IMR-90 (cell line): Measurements from ENCODE around the gene PARP3.

ENCODE experiments used
- CEBPB ChIP-seq: IDR thresholded peaks from 2 replicates; pipeline ENCODE4 v1.6.1; 2012; ENCODE audit warnings: low read depth, low read length, improper control_type of control experiment
- CHD1 ChIP-seq: IDR thresholded peaks from 2 replicates; pipeline ENCODE4 v1.6.1; 2012; ENCODE audit warnings: low read depth, low read length, improper control_type of control experiment
- FOS ChIP-seq: fragments of 150-350 bp; IDR thresholded peaks from 2 replicates; pipeline ENCODE4 v1.6.1; 2016; ENCODE audit warnings: low read depth, low read length
- MXI1 ChIP-seq: IDR thresholded peaks from 2 replicates; pipeline ENCODE4 v1.6.1; 2012; ENCODE audit warnings: low read depth, mild to moderate bottlenecking, low read length, moderate library complexity, borderline replicate concordance
- POLR2A ChIP-seq: IDR thresholded peaks from 2 replicates; pipeline ENCODE4 v1.6.1; 2012; ENCODE audit warnings: mild to moderate bottlenecking, low read depth, low read length
- RAD21 ChIP-seq: IDR thresholded peaks from 2 replicates; pipeline ENCODE4 v1.6.1; 2012; ENCODE audit warnings: low read length, improper control_type of control experiment
- RCOR1 ChIP-seq: IDR thresholded peaks from 2 replicates; pipeline ENCODE4 v1.6.1; 2012; ENCODE audit warnings: mild to moderate bottlenecking, low read length, improper control_type of control experiment; ENCODE audit not compliant: insufficient replicate concordance
- SMC3 ChIP-seq: fragments of 150-350 bp; IDR thresholded peaks from 2 replicates; pipeline ENCODE4 v1.6.1; 2016; ENCODE audit warnings: low read depth, mild to moderate bottlenecking, antibody characterized with exemption, low read length, moderate library complexity
- TF ChIP-seq, protein P1 (sequence below): conservative IDR thresholded peaks from 2 replicates; pipeline ENCODE4 v1.5.1; 2012; ENCODE audit warnings: mild to moderate bottlenecking, low read depth, low read length, improper control_type of control experiment

DNA sequence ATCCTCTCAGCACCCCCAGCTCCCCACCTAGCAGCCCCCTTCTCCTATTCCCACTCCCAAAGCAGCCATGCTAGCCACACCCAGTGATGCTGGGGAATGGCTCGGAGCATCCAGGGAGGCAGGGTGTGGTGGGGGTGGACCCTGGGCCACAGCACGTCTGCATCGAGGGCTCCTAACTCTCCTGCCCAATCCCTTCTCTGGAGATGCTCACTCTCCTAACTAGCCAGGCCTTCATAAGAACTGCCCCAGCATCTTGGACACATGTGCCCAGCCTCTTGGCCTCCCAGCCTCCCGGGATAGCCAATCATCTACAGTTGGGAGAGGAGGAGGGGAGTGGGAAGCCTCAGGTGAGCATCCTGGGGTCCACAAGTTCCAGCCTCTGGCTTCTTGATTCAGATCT is 22.4 kb downstream of the PARP3 start:
- no peak for TF ChIP-seq RCOR1
- TF ChIP-seq, protein P1, sequence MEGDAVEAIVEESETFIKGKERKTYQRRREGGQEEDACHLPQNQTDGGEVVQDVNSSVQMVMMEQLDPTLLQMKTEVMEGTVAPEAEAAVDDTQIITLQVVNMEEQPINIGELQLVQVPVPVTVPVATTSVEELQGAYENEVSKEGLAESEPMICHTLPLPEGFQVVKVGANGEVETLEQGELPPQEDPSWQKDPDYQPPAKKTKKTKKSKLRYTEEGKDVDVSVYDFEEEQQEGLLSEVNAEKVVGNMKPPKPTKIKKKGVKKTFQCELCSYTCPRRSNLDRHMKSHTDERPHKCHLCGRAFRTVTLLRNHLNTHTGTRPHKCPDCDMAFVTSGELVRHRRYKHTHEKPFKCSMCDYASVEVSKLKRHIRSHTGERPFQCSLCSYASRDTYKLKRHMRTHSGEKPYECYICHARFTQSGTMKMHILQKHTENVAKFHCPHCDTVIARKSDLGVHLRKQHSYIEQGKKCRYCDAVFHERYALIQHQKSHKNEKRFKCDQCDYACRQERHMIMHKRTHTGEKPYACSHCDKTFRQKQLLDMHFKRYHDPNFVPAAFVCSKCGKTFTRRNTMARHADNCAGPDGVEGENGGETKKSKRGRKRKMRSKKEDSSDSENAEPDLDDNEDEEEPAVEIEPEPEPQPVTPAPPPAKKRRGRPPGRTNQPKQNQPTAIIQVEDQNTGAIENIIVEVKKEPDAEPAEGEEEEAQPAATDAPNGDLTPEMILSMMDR: no peak
- no peak for TF ChIP-seq FOS
- TF ChIP-seq POLR2A: no peak
- TF ChIP-seq MXI1: no peak
- no peak for TF ChIP-seq SMC3
- no peak for TF ChIP-seq RAD21
- no peak for TF ChIP-seq CEBPB
- TF ChIP-seq CHD1: no peak
